ENCODE measurements around the gene AGAP1. TPM values are rescaled to one million over a fixed set of nuclear protein-coding genes. Genes with fewer than 3 reads are reported as not detected.

The AGAP1 gene
- total RNA-seq, 1 experiment from 2014 or later = 25.8 TPM

DNA sequence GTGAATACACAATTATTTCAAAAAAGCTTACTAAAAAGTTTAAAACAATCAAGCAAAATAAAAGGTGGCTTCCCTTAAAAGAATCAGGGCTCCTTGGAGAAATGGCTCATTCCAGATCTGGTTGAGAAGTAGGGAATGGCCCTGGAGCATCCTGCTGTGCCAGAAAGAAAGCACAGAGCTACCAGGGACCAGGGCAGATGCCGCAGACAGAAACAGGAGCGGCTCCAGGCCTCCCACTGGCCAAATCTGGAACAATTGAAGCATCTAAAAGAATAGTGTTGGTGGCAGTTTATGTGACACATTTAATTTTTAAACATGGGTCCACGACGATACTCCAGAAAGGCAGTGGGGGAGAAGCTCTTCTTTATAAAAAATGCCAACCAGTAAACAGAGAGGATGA lies 598.9 kb downstream of the AGAP1 start:
- no peaks in the 10 kb centered on the region for H3K79me2 ChIP-seq (ENCODE audit: insufficient read depth, low read length)
- Mint-ChIP-seq H3K9me3 (no peaks in the 10 kb centered on the region), H3K4me1 (peaks cover 18 to 27% of the 10 kb centered on the region in 2 experiments), H3K36me3 (ENCODE audit: insufficient read depth in 1 of 3, low read depth in 3 of 3) (no peaks in the 10 kb centered on the region; a peak in 1 of 7 replicates), H3K27ac (peak overlapping the region in 1 of 3 experiments; percentile 66; a peak in 1 of 7 replicates), H3K4me3 (no peak overlapping the region), H3K27me3 (ENCODE audit: low read depth) (peaks cover 17% of the 10 kb centered on the region)
- no peak overlapping the region for H2BK120ac ChIP-seq (ENCODE audit: low read depth, low read length, poor library complexity, severe bottlenecking)
- peaks cover 3% of the 10 kb centered on the region for H4K20me1 ChIP-seq (ENCODE audit: control insufficient read depth, insufficient read depth, insufficient read length)
- no peak overlapping the region for H4K5ac ChIP-seq (ENCODE audit: insufficient read length, low read depth, low read length)
- no peaks in the 10 kb centered on the region for H3K79me1 ChIP-seq (ENCODE audit: insufficient read depth, low read depth, low read length, poor library complexity, severe bottlenecking)
- WGBS (ENCODE audit: extremely low coverage, insufficient read length, low lambda C conversion rate) = no CpG with 5 or more reads among the region's 4 CpGs
- H3K9me3 ChIP-seq (ENCODE audit: control insufficient read depth, low read depth, low read length) = no peaks in the 10 kb centered on the region
- H3K23me2 ChIP-seq (ENCODE audit: insufficient read length, low read depth, low read length, poor library complexity, severe bottlenecking) = no peaks in the 10 kb centered on the region
- DNase-seq = no peak
- no peak overlapping the region for H3K27ac ChIP-seq (ENCODE audit: insufficient read length, low read depth, low read length)
- no peak overlapping the region for H3K9ac ChIP-seq (ENCODE audit: extremely low read depth, insufficient read length, low read length)
- no peak overlapping the region for H3T11ph ChIP-seq (ENCODE audit: low read length)
- H3K18ac ChIP-seq (ENCODE audit: insufficient read length, low read depth, low read length) = no peak overlapping the region
- no peak overlapping the region for H4K8ac ChIP-seq (replicated peaks; ENCODE audit: insufficient read length, low read depth, low read length)
- no peak overlapping the region for H2BK20ac ChIP-seq (ENCODE audit: low read depth, low read length, poor library complexity, severe bottlenecking)
- H3K4me2 ChIP-seq (ENCODE audit: insufficient read depth, insufficient read length, low read length) = no peak overlapping the region
- peaks cover 10% of the 10 kb centered on the region for H3K4me1 ChIP-seq (ENCODE audit: insufficient read depth, low read length)
- no peak overlapping the region for H3K14ac ChIP-seq (ENCODE audit: insufficient read depth, low read length)
- TF ChIP-seq, protein P1, sequence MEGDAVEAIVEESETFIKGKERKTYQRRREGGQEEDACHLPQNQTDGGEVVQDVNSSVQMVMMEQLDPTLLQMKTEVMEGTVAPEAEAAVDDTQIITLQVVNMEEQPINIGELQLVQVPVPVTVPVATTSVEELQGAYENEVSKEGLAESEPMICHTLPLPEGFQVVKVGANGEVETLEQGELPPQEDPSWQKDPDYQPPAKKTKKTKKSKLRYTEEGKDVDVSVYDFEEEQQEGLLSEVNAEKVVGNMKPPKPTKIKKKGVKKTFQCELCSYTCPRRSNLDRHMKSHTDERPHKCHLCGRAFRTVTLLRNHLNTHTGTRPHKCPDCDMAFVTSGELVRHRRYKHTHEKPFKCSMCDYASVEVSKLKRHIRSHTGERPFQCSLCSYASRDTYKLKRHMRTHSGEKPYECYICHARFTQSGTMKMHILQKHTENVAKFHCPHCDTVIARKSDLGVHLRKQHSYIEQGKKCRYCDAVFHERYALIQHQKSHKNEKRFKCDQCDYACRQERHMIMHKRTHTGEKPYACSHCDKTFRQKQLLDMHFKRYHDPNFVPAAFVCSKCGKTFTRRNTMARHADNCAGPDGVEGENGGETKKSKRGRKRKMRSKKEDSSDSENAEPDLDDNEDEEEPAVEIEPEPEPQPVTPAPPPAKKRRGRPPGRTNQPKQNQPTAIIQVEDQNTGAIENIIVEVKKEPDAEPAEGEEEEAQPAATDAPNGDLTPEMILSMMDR (conservative IDR thresholded peaks at IDR 0.05) = peak; percentile 31; the same call in 2 of the 3 replicates
- no peak overlapping the region for H2BK5ac ChIP-seq (ENCODE audit: insufficient read length, low read length)
- H4K91ac ChIP-seq (ENCODE audit: insufficient read length, low read depth, low read length) = no peak overlapping the region
- no peak overlapping the region for H2BK15ac ChIP-seq (ENCODE audit: low read depth, low read length)
- H2BK12ac ChIP-seq (ENCODE audit: insufficient read length, low read depth, low read length) = no peak overlapping the region
- no peak overlapping the region for H2AFZ ChIP-seq (ENCODE audit: low read length)
- no peak overlapping the region for H3K56ac ChIP-seq (ENCODE audit: insufficient read length, low read depth, low read length)
- H2AK5ac ChIP-seq (ENCODE audit: insufficient read length, low read length) = no peak overlapping the region
- no peak overlapping the region for H3K4ac ChIP-seq (ENCODE audit: low read depth, low read length)
- H3K23ac ChIP-seq (ENCODE audit: insufficient read length, low read depth, low read length) = no peak overlapping the region
- H3K27me3 ChIP-seq (ENCODE audit: insufficient read depth, low read length) = no peaks in the 10 kb centered on the region

Measured in H9 (cell line).